HG02981 (cell line): Measurements from ENCODE around the gene SLC9C2.
"Not testable (repeated sequence)": the region's sequence is repeated elsewhere in the genome, so short reads cannot be mapped to it uniquely, and the experiment has no call there.

ENCODE experiments used
- ATAC-seq: cut with Tn5 transposase; IDR thresholded peaks from one replicate; pipeline ENCODE4 v1.9.1; 2021; ENCODE audit warnings: mild to moderate bottlenecking, moderate library complexity; ENCODE audit not compliant: unreplicated experiment

The SLC9C2 gene, protein sequence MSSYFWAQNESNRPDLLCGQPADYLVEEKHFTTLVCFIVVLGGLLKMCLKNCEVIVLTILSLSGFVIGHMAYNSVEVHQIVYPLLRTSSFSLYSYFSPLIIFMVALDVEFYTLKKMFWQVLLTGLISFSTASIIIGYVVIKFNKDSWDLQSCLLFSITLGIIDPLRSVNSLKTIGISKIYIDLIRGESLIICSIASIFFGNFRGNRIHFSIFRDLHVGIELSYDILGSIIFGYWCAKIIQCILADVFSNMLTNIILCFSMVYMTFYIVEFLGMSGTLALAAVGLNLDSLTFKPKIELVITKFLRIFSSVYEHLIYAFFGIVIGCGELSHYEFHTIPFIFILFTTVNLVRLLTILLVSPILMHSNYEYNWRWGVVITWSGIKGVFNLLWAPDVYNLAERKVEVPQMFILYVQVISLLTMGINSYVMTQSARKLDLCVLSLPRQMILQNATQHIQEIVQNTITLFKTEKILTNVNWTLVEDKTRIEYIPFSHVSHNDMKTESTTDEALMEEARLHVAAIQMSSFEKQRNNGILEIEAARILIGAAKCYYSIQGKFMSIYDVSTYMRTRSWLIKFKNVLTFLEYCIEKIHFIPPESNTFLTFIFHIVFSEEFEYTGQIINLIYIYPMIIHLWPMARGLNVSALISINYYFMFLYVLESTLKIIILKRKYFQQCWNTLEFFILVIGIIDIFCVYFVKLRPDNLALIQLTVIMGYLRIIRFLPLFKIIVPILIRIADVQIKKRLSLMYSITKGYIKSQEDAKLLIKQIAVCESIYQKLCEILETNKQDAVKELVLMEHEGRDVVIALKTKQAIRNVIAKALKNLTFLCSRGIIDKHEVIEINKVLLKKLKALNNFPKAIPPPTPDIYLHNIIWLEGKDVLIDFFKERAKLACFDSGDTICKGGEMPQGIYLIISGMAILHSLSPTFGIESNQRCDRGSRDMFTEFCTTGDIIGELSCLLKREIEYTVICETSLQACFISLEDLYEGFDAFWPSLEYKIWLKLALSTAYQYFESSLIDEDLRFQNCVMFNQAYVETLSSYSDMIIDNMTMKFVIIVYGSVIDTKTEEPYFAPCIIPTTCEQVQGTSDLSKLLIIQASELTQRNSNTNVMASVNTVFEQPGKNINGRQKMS

GRCh38 chr1:173603056-173603591 is at the start of gene SLC9C2:
TSS of gene SLC9C2 (minus strand) at chr1:173603072. CDS start at chr1:173601776, 1,296 bp downstream.
- ATAC-seq = no peak

DNA sequence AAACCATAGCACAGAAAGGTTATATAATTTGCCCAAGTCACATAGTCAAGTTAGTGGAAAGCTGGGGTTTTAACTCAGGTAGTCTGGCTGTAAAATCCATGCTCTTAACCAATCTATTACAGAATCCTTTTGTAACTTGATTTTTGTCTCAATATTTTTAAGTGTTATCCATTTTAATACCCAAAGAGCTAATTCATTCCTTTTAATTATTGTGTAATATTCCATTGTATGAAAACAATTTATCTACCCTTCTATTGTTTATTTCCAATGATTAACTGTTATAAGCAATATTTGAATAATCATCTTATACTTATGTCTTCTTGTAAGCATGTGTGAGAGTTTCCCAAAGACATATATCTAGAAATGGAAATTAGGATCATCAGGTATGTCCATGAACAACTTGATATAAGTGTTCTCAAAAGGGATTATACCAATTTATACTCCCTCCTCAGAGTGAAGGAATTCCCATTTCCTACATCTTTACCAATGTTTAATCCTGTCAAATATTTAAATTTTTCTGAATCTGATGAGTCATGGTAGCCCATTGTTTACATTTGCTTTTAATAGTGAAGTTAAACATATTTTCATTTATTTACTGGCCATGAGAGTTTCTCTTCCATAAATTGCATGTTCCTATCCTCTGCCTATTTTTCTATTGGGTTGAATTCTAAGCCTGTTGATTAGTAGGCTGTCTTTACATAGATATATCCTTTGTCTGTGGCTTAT is 46.2 kb upstream of the SLC9C2 start:
- ATAC-seq = no peak

- ATAC-seq = no peak
Measured at GRCh38 chr1:173646656-173647055, 43.8 kb upstream of the SLC9C2 start.

GRCh38 chr1:173642450-173643139 is 39.7 kb upstream of the SLC9C2 start:
- not testable (repeated sequence) for ATAC-seq

DNA sequence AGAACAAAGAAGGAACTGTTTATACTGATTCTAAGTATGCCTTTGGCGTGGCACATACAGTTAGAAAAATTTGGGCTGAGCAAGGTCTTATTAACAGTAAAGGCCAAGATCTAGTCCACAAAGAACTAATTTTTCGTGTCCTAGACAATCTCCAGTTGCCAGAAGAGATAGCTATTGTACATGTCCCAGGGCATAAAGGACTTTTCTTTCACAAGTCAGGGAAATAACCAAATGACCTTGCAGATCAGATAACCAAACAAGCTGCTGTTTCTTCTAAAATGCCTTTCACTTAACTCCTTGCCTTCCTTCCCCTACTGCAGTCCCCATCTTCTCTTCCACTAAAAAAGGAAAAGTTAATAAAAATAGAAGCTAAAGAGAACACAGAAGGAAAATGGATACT is 36.2 kb upstream of the SLC9C2 start:
- no peak for ATAC-seq

DNA sequence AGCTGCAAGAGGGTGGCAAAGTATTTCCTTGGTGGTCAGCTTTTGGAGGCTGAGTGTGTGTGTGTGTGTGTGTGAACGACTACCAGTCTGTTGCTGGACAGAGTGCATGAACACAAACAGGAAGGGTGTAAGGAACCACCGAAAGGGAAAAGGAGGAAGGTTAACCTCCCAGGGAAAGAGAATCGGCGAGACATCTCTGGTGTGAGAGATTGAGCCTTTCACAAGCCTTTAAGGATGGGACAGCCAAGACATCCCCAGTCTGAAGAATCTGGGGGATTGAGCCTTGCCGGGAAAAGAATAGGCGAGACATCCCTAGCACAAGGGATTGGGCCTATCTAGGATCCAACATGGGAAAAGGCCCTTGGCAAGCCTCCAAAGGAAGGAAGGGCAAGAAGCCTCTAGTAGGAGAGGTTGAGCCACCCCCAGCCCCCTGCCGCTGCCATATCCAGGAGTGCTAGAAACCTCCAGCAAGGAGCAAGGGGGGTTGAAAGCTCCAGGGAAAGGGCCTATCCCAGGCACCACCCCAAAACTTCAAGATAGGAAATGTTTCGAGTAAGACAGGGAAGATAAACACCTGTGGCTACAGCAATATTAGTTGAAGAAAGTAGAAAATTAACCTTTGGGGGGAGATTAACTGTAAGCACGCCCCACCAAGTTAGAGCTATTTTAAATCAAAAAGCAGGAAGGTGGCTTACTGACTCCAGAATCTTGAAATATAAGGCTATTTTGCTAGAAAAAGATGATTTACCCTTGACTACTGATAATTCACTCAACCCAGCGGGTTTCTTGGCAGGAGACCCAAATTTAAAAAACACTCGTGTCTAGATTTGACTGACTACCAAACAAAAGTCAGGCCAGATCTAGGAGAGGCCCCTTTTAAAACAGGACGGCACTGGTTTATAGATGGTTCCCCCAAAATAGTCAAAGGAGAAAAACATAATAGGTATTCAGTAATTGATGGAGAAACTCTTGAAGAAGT is 35.5 kb upstream of the SLC9C2 start:
- no peak for ATAC-seq

GRCh38 chr1:173637236-173638042 is 34.6 kb upstream of the SLC9C2 start:
- not testable (repeated sequence) for ATAC-seq

DNA sequence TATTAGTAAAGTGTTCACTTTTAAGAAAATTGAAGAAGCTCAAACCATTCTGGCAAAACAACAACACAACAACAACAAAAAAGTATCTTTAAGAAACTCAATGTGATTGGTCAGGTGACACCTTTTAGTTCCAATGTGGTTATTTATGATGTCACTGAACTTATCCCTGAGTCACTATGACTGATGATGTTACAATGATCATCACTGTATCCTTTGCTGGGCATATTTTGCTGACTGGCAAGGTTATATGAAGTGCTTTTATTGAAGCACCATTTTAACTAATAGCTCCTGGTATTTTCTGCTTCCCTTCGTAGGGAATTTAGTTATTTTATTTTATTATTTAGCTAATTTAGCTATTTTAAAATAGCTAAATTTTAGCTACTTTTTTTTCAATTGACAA is 32.2 kb upstream of the SLC9C2 start, which contains the start of gene TEX50:
Gene TEX50 (plus strand): TSS at position 223 of the 400 bp plus-strand sequence. CDS start 184 bp downstream, outside the sequence.
- no peak for ATAC-seq

DNA sequence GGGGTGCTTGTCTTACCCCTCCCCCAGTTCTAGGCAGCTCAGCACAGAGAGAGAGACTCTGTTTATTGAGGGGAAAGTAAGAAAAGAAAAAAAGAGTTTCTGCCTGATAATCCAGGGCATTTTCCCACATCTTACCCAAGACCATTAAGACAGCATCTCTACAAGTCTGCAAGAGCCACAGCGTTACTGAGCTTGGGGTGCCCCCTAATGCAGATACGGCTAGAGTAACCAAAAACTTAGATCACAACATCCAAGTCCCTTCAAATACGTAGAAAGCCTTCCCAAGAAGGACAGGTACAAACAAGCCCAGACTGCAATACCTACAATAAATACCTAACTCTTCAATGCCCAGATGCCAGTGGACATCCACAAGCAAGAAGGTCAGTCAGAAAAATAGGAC is 26.0 kb upstream of the SLC9C2 start:
- ATAC-seq = no peak

GRCh38 chr1:173627269-173627668 is 24.4 kb upstream of the SLC9C2 start:
- ATAC-seq = no peak

DNA sequence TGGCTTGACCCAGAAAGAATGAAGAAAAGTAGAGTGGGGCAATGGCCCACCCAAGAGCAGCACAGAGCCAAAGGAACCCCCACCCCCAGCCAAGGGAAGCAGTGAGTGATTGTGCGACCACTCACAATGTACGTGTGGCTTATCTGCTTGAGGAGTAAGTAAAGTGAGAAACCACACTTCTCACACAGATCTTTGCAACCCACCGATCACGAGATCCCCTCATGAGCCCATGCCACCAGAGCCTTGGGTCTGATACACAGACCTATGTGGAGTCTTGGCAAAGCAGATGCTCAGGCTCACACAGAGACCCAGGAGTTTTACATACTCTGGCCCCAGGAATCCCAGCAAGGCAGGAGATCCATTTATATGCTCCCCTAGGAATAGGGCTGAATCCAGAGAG is 14.0 kb upstream of the SLC9C2 start:
- ATAC-seq = no peak

GRCh38 chr1:173613086-173613485 is 10.2 kb upstream of the SLC9C2 start:
- ATAC-seq = not testable (repeated sequence)

DNA sequence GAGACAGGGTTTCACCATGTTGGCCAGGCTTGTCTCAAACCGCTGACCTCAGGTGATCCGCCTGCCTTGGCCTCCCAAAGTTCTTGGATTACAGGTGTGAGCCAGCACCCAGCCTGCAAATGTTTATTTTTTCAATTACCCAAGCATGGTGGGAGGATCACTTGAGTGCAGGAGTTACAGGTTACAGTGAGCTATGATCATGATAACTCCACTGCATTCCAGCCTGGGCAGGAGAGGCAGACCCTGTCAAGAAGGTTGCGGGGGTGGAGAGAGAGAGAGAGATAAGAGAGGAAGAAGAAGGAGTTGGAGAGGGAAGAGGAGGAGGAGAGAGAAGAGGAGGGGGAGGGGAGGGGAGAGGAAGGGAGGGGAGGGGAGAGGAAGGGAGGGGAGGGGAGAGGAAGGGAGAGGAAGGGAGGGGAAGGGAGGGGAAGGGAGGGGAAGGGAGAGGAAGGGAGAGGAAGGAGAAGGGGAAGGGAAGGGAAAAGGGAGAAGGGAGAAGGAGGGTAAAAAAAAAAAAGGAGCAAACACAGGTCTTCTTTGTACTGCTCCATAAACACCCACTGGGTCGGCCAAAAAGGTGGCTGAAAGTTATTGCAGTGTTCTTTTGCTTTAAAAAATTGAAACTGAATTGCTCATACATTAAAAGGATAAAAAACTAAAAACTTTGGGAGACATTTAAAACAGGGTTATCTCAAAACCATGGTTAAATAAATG is 5.8 kb upstream of the SLC9C2 start:
- ATAC-seq = no peak

DNA sequence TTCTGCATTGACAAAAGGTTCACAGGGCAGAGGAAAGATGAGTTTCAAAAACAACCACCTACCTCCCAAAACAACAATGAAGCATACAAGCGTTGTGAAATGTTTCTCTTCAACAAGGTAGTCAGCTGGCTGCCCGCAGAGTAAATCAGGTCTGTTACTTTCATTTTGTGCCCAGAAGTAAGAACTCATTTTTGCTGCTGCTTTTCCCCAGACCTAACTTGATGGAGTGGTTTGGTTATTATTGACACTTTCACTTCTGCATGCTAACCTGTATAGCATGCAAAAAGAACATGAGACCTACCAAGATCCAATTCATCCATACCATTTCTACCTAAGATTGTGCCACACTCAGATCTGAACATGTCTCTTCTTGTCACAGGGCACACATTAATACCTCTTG is 1.3 kb downstream of the SLC9C2 start:
- ATAC-seq = no peak

DNA sequence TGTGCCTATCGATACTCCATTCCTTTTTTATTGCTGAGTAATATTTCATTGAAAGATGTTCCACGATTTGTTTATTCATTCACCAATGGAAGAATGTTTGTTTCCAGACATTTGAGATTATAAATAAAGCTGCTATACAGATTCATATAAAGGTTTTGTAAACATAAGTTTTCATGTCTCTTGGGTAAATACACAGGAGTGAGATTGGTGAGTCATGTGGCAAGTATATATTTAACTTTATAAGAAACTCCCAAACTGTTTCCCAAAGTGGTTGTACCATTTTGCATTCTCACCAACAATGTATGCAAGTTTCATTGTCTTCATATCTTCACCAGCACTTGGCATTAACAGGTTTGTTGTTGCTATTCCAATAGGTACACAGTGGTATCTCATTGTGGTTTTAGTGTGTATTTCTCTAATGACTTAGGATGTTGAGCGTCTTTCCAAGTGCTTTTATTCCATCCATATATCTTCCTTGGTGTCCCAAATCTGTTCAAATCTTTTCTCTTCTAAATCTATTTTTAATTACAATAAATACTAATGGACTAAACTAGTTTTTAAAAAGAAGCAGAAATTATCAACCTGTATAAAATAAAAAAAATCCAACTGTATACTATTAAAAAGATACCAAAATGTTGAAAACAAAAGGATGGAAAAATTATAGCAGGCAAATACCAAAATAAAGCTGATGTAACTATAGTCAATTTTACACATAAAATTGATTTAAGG is 6.6 kb downstream of the SLC9C2 start:
- no peak for ATAC-seq

GRCh38 chr1:173591138-173591537 is 11.7 kb downstream of the SLC9C2 start:
- not testable (repeated sequence) for ATAC-seq
